ENCODE measurements around the gene RAB3C.

Gene RAB3C

DNA sequence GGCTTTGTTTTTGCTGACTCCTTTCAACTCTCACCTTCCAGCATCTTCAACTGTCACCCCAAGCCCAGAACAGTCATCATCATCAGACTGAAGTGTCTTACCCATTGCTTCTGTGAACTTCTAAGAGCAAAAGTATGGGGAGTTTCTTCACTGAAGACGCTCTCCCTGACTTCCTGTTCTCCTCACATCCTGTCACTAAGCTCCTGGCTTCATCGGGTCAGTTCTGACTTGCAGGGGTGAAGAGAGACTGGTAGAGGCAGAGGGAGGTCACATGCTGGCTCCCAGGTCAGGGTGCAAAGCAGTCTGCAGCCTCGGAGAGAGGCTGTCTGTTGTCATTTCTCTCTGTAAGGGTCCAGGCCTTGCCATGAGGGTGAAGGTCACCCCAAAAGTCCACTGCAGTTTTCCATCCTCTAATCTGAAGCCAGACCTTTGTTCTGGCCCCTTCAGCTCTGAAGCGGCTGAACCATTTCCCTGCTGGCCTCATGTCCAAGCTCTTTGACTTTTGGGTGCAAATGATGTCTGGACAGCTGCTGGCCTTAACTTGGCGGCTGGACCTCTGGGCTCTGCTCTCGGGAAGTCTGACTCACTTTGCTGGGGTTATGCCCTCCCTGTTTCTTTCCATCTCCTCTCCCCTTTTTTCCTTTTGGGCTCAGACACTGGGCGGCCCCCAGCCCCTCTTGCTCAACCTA lies 305.0 kb downstream of the RAB3C start:
- Histone ChIP-seq H3K4me3 (no peak overlapping the region), H3K4me1 (peaks cover 32% of the 10 kb centered on the region), H3K9ac (no peak overlapping the region), H3K27ac (no peak overlapping the region), H3K27me3 (no peaks in the 10 kb centered on the region), H3K4me2 (no peak overlapping the region), H3K9me3 (no peaks in the 10 kb centered on the region; the same call in 1 of the 2 replicates), H3K36me3 (no peaks in the 10 kb centered on the region), H4K20me1 (no peaks in the 10 kb centered on the region)
- TF ChIP-seq Cebpa-rat (IDR thresholded peaks at IDR 0.05), result no peak

GRCh38 chr5:58890265-58890664 lies 307.4 kb downstream of the RAB3C start:
- Histone ChIP-seq H3K4me3 (no peak overlapping the region), H3K36me3 (no peaks in the 10 kb centered on the region), H4K20me1 (no peaks in the 10 kb centered on the region), H3K4me1 (peaks cover 32% of the 10 kb centered on the region), H3K9me3 (no peaks in the 10 kb centered on the region), H3K27me3 (no peaks in the 10 kb centered on the region), H3K27ac (no peak overlapping the region), H3K4me2 (no peak overlapping the region), H3K9ac (no peak overlapping the region)
- no peak for TF ChIP-seq Cebpa-rat (IDR thresholded peaks at IDR 0.05)

DNA sequence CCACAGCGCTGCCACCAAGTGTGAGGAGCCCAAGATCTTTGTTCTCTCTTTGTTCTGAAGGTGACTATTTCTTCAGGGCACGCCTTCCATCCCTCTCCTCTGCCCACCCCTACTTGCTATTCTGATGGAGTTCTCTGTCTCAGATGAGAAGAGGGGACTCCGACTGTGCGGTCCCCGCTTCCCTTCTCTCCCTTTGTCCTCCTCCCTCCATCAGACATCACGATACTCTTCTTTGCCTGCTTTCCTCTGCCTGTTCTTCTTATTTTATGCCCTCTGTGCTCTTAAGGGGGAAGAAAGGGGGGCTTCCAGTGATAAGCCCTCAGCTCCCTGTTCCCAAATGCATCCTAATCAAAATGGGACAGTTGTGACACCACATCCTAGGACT lies 307.8 kb downstream of the RAB3C start:
- H4K20me1 ChIP-seq, result no peaks in the 10 kb centered on the region
- no peak overlapping the region for H3K27ac ChIP-seq
- H3K4me1 ChIP-seq, result peaks cover 32% of the 10 kb centered on the region
- TF ChIP-seq Cebpa-rat (IDR thresholded peaks at IDR 0.05), result no peak
- H3K36me3 ChIP-seq, result no peaks in the 10 kb centered on the region
- H3K27me3 ChIP-seq, result no peaks in the 10 kb centered on the region
- H3K4me2 ChIP-seq, result peak overlapping the region; percentile 65
- H3K9ac ChIP-seq, result no peak overlapping the region
- no peak overlapping the region for H3K4me3 ChIP-seq
- no peaks in the 10 kb centered on the region for H3K9me3 ChIP-seq

GRCh38 chr5:58891086-58891970 lies 308.5 kb downstream of the RAB3C start:
- TF ChIP-seq Cebpa-rat (IDR thresholded peaks at IDR 0.05), result no peak
- no peak overlapping the region for H3K9ac ChIP-seq
- no peaks in the 10 kb centered on the region for H3K9me3 ChIP-seq
- H3K4me2 ChIP-seq, result peak overlapping the region; percentile 65
- H3K36me3 ChIP-seq, result no peaks in the 10 kb centered on the region
- no peaks in the 10 kb centered on the region for H4K20me1 ChIP-seq
- H3K4me3 ChIP-seq, result no peak overlapping the region
- no peaks in the 10 kb centered on the region for H3K27me3 ChIP-seq
- H3K4me1 ChIP-seq, result peaks cover 32% of the 10 kb centered on the region
- no peak overlapping the region for H3K27ac ChIP-seq

- Histone ChIP-seq H3K4me2 (peak overlapping the region; percentile 65), H4K20me1 (no peaks in the 10 kb centered on the region), H3K36me3 (no peaks in the 10 kb centered on the region), H3K4me3 (no peak overlapping the region), H3K27me3 (no peaks in the 10 kb centered on the region), H3K9me3 (no peaks in the 10 kb centered on the region), H3K27ac (no peak overlapping the region), H3K4me1 (peaks cover 32% of the 10 kb centered on the region), H3K9ac (no peak overlapping the region)
- no peak for TF ChIP-seq Cebpa-rat (IDR thresholded peaks at IDR 0.05)
These were observed 309.1 kb downstream of the RAB3C start for GRCh38 chr5:58891971-58892343.

DNA sequence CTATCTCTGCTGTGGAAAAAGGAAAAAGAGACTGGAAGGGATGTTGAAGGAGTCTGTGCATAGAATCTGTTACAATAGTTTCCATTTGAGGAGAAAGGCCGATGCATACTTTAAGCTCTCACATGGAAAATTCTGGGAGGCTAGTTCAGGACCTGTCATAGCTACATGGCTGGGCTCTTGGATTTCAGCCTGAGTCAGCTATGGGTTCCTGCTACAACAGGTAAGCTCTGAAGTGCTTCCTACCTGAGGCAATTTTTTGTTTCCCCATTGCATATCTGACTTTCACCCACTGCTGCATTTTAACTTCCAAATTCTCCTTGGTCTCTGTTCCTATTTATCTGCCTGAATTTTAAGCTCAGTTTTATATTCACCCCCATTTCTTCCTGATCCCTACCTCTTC lies 310.7 kb downstream of the RAB3C start:
- H3K4me3 ChIP-seq, result no peak overlapping the region
- no peaks in the 10 kb centered on the region for H3K27me3 ChIP-seq
- no peak overlapping the region for H3K4me2 ChIP-seq
- H3K9me3 ChIP-seq, result no peaks in the 10 kb centered on the region
- H3K9ac ChIP-seq, result no peak overlapping the region
- H3K36me3 ChIP-seq, result no peaks in the 10 kb centered on the region
- H3K4me1 ChIP-seq, result peaks cover 32% of the 10 kb centered on the region
- H4K20me1 ChIP-seq, result no peaks in the 10 kb centered on the region
- no peak for TF ChIP-seq Cebpa-rat (IDR thresholded peaks at IDR 0.05)
- H3K27ac ChIP-seq, result no peak overlapping the region

- Histone ChIP-seq H3K4me1 (no peaks in the 10 kb centered on the region), H3K9me3 (no peaks in the 10 kb centered on the region), H3K27me3 (no peaks in the 10 kb centered on the region), H3K4me3 (no peak overlapping the region), H3K4me2 (no peak overlapping the region), H4K20me1 (no peaks in the 10 kb centered on the region), H3K9ac (no peak overlapping the region), H3K27ac (no peak overlapping the region), H3K36me3 (no peaks in the 10 kb centered on the region)
- no peak for TF ChIP-seq Cebpa-rat (IDR thresholded peaks at IDR 0.05)
These were observed 315.1 kb downstream of the RAB3C start for GRCh38 chr5:58898006-58898405.

- H3K4me2 ChIP-seq, result no peak overlapping the region
- no peaks in the 10 kb centered on the region for H3K36me3 ChIP-seq
- H4K20me1 ChIP-seq, result no peaks in the 10 kb centered on the region
- no peaks in the 10 kb centered on the region for H3K27me3 ChIP-seq
- no peak overlapping the region for H3K9ac ChIP-seq
- H3K4me1 ChIP-seq, result no peaks in the 10 kb centered on the region
- H3K9me3 ChIP-seq, result no peaks in the 10 kb centered on the region
- no peak for TF ChIP-seq Cebpa-rat (IDR thresholded peaks at IDR 0.05)
- H3K4me3 ChIP-seq, result no peak overlapping the region
- H3K27ac ChIP-seq, result no peak overlapping the region
These were observed 315.7 kb downstream of the RAB3C start for GRCh38 chr5:58898538-58898937.

DNA sequence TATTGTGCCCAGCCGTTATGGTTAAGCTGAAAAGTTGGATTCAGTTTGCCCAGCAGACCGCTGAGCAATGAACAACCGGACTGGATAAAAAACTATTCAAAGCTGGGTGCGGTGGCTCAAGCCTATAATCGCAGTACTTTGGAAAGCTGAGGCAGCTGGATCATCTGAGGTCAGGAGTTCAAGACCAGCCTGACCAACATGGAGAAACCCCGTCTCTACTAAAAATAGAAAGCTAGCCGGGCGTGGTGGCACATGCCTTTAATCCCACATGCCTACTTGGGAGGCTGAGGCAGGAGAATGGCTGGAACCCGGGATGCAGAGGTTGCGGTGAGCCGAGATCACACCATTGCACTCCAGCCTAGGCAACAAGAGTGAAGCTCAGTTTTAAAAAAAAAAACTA lies 318.4 kb downstream of the RAB3C start:
- no peaks in the 10 kb centered on the region for H3K27me3 ChIP-seq
- H3K4me2 ChIP-seq, result no peak overlapping the region
- H3K27ac ChIP-seq, result no peak overlapping the region
- no peaks in the 10 kb centered on the region for H3K4me1 ChIP-seq
- H3K9ac ChIP-seq, result no peak overlapping the region
- peaks cover 3% of the 10 kb centered on the region; the same call in 1 of the 2 replicates for H3K9me3 ChIP-seq
- no peaks in the 10 kb centered on the region for H3K36me3 ChIP-seq
- no peak overlapping the region for H3K4me3 ChIP-seq
- TF ChIP-seq Cebpa-rat (IDR thresholded peaks at IDR 0.05), result no peak
- H4K20me1 ChIP-seq, result no peaks in the 10 kb centered on the region

DNA sequence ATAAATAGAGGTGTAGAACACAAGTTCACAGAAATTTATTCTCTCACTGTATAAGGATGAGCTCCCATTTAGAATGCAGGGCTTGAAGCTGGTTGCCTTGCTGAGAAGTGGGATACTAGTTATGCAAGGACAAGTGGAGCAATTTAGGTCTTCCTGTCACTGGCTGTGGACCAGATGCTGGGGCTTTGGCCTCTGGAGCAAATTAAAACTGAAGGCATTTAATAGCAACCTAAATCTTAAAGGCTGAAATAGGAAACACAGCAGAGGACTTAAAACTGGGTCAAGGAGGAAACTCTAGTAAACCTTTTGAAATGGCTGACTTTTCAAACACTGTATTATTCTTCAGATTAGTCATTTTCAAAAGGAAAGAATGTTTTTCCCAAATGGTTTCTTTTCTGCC lies 319.4 kb downstream of the RAB3C start:
- Histone ChIP-seq H3K4me2 (no peak overlapping the region), H3K4me3 (no peak overlapping the region), H3K27ac (no peak overlapping the region), H3K9me3 (peaks cover 5% of the 10 kb centered on the region; the same call in 1 of the 2 replicates), H3K27me3 (no peaks in the 10 kb centered on the region), H4K20me1 (no peaks in the 10 kb centered on the region), H3K4me1 (no peaks in the 10 kb centered on the region), H3K36me3 (no peaks in the 10 kb centered on the region), H3K9ac (no peak overlapping the region)
- no peak for TF ChIP-seq Cebpa-rat (IDR thresholded peaks at IDR 0.05)
